ENCODE data around the gene CRABP2.

DNA sequence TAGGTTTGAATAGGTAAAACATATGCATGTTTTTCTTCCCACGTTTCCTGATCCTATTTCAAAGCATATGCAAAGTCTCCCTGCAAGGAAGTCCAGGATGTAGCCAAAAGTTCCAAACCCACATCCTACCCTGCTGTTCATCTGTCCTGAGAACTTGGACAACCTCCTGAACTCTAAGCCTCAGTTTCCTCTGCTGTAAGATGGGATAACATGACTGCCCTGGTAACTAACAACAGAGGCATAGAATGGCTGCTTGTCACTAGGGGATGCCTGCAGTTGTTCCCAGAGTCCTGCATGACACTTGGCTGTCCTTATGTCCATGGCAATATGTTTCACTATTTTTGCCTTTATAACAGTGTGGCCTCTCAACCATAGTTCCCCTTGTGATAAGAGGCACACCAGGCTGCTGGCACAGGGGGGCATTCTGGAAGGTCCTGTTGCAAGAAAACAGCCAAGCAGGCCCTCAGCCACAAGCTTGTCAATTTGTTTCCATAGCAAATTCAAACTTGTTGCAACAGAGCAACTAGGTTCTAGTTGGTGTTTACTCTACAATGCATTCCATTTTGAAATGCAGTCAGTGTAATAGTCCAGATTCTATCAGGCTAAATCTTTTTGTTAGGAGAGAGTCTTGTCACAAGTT lies 47.6 kb upstream of the CRABP2 start:
- TF ChIP-seq, protein P1, sequence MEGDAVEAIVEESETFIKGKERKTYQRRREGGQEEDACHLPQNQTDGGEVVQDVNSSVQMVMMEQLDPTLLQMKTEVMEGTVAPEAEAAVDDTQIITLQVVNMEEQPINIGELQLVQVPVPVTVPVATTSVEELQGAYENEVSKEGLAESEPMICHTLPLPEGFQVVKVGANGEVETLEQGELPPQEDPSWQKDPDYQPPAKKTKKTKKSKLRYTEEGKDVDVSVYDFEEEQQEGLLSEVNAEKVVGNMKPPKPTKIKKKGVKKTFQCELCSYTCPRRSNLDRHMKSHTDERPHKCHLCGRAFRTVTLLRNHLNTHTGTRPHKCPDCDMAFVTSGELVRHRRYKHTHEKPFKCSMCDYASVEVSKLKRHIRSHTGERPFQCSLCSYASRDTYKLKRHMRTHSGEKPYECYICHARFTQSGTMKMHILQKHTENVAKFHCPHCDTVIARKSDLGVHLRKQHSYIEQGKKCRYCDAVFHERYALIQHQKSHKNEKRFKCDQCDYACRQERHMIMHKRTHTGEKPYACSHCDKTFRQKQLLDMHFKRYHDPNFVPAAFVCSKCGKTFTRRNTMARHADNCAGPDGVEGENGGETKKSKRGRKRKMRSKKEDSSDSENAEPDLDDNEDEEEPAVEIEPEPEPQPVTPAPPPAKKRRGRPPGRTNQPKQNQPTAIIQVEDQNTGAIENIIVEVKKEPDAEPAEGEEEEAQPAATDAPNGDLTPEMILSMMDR (IDR thresholded peaks at IDR 0.05), result no peak
- TF ChIP-seq RAD21 (IDR thresholded peaks at IDR 0.05; ENCODE audit: low read length) (no peak), CHD2 (IDR thresholded peaks at IDR 0.05; ENCODE audit: low read length, partially characterized antibody) (no peak), FOXM1 (IDR thresholded peaks at IDR 0.05; ENCODE audit: low read depth) (no peak), MXI1 (IDR thresholded peaks at IDR 0.05; ENCODE audit: low read depth, low read length) (no peak), POLR2AphosphoS5 (IDR thresholded peaks at IDR 0.05; ENCODE audit: low read depth, low read length) (no peak), RFX5 (IDR thresholded peaks at IDR 0.05; ENCODE audit: low read length) (no peak), NRF1 (IDR thresholded peaks at IDR 0.05; ENCODE audit: low read depth, low read length) (no peak), SIN3A (IDR thresholded peaks at IDR 0.05; ENCODE audit: borderline replicate concordance, low read depth, low read length) (no peak), RCOR1 (IDR thresholded peaks at IDR 0.05; ENCODE audit: low read length) (no peak), RXRA (IDR thresholded peaks at IDR 0.05; ENCODE audit: borderline replicate concordance, low read depth) (no peak), TAF1 (IDR thresholded peaks at IDR 0.05; ENCODE audit: borderline replicate concordance, low read depth, low read length) (no peak)
- TF ChIP-seq, protein P2, sequence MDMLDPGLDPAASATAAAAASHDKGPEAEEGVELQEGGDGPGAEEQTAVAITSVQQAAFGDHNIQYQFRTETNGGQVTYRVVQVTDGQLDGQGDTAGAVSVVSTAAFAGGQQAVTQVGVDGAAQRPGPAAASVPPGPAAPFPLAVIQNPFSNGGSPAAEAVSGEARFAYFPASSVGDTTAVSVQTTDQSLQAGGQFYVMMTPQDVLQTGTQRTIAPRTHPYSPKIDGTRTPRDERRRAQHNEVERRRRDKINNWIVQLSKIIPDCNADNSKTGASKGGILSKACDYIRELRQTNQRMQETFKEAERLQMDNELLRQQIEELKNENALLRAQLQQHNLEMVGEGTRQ (IDR thresholded peaks at IDR 0.05; ENCODE audit: borderline replicate concordance, low read depth, low read length), result no peak
- TF ChIP-seq, protein P3, sequence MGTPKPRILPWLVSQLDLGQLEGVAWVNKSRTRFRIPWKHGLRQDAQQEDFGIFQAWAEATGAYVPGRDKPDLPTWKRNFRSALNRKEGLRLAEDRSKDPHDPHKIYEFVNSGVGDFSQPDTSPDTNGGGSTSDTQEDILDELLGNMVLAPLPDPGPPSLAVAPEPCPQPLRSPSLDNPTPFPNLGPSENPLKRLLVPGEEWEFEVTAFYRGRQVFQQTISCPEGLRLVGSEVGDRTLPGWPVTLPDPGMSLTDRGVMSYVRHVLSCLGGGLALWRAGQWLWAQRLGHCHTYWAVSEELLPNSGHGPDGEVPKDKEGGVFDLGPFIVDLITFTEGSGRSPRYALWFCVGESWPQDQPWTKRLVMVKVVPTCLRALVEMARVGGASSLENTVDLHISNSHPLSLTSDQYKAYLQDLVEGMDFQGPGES (IDR thresholded peaks at IDR 0.05; ENCODE audit: low read depth, low read length), result no peak

Data from SK-N-SH (cell line).